Stimulated activated naive CD4-positive, alpha-beta T cell (primary cell): ENCODE results near the gene AP3D1.
A peak's percentile ranks its signal among the peaks of the same experiment; 100 is the strongest.

ENCODE experiments used
- DNase-seq, 6 experiments: peaks; one replicate each; lab custom pipeline; 2025; lab: John Stamatoyannopoulos, UW

Gene AP3D1

DNA sequence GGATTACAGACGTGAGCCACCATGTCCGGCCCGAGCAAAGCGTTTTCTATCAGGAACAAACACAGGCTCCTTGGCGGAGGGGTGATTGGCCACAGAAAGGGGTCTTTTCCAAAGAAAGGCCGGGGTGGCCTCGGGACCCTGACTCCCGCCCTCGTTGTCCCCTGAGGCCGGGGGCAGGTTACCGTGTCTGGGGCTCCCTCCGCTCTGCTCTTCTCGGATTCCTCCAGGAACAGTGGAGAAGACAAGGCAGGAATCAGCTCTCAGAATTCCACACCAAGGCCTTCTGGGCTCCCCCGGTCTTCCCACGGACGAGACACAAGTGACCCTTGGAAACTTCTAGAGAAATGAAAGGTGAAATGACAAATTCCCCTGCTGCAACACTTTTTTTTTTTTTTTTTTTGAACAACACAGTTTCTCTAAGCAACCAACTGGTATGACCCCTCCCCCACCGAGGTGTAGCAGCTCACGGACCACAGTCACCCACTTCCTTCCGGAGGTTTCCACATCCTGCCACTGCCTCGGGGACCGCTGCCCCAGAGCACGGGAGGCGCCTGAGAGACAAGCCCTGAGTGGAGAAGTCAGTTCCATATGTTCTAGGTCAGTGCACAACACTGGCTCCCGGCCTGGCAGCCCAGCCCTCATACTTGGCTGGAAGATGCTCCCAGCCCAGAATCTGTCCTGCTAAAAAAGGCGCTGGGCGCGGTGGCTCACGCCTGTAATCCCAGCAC lies 66.2 kb downstream of the AP3D1 start:
- DNase-seq = peak; percentile 79 to 95 (median 90)

DNA sequence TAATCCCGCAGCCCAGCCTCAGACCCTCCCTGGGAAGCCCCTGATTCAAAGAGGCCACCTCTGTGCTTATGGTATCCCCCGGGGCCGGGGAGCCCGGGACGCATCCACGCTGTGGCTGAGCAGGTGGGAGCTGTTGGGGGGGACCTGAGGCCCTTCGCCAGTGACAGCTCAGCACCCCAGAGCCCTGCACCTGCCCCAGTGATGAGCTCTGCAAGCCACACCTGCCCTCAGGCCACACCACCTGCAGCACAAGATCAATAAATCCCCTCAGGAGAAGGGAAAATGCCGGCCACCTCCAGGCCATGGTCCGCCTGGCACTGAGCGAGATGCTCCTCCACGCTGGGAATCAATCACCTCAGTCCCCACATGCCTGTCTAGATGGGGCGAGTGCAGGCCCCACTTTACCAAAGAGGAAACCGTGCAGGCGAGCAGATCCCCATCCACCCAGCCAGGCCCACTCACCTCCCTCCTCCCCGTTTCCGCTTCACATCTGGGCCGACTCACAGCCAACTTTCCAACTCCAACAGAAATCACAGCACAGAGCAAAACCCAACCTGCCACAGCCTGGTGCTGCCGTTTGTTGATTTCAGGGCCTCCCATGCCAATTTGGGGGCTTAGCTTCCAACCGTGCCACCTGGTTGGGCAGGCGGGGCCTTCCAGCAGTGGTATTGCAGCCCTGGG lies 68.1 kb downstream of the AP3D1 start:
- peak; percentile 40 to 80 (median 64) for DNase-seq

DNA sequence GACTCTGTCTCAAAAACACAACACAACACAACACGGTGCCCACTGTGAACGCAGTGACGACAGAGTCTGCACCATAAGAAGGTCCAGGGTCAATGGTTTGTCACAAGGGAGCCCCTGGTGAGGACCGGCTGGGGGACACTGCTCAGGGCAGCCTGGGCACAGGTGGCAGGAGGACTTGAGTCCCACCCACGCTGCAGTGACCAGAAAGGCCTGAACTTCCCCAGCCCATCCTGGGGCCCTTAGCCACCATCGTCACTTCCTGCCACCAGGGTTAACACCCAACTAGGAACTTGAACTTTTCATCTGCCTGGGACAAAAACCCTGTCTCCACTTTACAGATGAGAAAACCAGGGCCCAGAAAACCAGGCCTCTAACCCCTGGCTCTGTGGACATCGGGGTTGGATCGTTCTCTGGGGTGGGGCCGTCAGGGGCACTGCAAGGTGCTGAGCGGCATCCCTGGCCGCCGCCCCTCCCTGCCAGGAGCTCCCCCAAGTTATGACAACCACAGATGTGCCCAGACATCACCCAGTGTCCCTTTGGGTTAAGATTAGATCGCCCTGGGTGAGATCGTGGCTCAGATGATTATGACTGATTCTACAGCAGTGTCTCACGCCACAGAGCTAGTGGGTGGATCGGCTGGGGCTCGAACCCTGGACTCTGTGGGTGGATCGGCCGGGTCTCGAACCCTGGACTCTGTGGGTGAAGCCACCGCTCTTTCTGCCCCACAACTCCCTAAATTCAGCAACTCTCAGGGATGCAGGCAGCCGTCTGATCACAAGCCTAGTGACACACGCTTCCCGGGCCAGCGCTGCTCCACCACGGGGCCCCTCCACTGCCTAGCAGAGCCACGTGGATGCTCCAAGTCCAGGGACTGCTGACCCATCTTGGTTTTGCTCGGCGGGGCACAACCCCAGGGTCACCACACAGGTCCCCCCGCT lies 69.2 kb downstream of the AP3D1 start:
- peak in 4 of 6 experiments; percentile 51 to 73 (median 55) for DNase-seq

DNA sequence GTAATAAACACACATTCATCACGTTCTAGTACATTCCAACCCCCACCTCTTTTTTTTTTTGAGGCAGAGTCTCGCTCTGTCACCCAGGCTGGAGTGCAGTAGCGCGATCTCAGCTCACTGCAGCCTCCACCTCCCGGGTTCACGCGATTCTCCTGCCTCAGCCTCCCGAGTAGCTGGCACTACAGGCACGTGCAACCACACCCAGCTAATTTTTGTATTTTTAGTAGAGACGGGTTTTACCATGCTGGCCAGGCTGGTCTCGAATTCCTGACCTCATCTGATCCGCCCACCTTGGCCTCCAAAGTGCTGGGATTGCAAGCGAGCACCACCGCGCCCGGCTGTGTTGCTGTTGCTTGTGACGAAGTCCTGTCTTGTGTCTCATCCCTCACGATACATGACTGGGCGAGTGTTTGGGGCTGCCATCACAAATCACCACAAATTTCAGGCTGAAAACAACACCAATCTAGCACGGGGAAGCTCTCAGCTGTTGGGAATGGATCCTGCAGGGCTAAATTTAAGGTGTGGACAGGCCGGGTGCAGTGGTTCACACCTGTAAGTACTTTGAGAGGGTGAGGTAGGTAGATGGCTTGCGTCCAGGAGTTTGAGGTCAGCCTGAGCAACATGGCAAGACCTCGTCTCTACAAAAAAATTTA lies 70.9 kb downstream of the AP3D1 start:
- DNase-seq = peak in 1 of 6 experiments; percentile 45

DNA sequence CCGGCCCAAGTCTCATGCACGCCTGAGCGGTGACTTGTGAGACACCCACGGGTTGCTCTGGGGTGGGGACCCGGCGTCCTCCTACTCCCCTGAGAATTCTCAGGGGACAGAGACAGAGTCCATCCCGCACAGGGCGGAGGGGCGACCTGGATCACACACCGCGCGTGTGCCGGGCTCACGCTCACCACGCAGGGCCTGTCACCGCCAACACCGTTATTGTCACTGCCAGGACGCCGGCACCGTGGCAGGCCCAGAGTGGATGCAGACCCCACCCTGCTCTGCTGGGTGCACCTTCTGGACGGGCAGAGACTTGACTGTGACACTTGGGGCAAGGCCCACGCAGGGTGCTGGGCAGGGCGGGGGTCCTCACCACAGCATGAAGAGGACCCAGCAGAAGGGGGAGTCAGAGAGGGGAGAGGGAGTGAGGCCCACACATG lies 71.5 kb downstream of the AP3D1 start:
- DNase-seq = peak in 1 of 6 experiments; percentile 45

- DNase-seq = no peak
Measured at GRCh38 chr19:2079076-2079864, 72.1 kb downstream of the AP3D1 start.

DNA sequence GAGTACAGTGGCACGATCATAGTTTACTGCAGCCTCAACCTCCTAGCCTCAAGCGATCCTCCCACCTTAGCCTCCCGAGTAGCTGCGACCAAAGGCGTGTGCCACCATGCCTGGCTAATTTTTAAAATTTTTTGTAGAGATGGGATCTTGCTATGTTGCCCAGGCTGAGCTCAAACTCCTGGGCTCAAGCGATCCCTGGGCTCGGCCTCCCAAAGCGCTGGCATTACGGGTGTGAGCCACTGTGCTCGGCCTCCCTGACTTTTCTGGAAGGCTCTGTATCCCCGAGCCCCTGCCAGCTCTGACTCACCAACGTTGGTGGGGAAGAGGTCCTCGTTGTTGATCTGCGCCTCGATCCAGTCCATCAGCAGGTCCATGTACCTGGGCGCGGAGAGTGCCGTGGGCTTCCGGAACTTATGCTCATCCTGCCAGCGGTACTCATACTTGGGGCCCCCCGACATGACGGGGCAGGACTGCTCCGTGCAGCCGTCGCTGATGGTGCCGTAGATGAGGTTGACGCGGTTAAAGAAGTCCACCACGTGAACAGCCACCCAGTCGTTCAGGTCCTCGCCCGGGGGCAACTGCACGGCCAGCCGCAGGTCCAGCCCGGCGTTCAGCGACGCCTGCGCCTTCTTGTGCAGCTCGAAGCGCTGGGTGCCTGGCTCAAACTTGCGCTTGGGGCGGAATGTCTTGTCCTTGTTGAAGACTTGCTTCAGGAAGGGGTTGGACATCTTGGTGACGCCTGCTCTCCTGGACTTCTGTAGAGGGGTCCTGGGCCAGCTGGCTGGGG lies 73.3 kb downstream of the AP3D1 start:
- DNase-seq = no peak

- DNase-seq = no peak
Measured at GRCh38 chr19:2077398-2077797, 74.0 kb downstream of the AP3D1 start.

GRCh38 chr19:2076526-2076944 lies 74.8 kb downstream of the AP3D1 start:
- DNase-seq = no peak

GRCh38 chr19:2072757-2073551 lies 78.4 kb downstream of the AP3D1 start:
- DNase-seq = no peak

DNA sequence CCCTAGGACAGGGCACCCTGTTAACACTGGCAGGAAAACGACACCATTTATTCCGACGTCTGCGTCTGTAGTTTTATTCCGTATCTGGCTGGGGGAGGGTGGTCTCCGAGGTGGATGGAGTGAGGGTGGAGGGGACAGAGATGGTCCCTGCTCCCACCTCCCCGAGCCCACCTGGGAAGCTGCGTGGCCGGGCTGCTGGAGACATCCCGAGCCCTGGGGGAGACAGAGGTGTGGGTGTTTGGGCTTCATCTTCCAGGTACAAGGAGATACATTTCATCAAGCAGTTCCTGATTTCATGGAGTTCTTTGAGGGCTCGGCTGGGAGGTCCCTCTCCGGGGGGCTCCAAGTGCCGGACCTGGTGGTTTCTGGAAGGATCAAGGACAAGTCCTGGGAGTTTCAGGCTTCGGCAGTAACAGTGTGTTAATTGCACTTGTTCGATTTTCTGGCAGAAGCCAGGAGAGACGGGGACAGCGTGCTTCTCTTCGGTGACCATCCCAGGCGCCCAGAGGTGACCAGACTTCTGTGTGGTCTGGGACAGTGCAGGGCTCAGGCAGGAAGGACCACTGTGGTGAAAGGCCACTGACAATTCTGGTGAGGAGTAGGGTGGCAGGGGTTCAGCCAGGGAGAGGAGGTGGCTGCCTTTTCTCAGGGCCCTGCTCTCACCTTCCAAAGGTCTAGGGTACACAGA lies 80.2 kb downstream of the AP3D1 start:
- DNase-seq = no peak

- no peak for DNase-seq
Measured at GRCh38 chr19:2070436-2070827, 80.9 kb downstream of the AP3D1 start.

GRCh38 chr19:2064788-2065524 lies 86.4 kb downstream of the AP3D1 start:
- DNase-seq = no peak

DNA sequence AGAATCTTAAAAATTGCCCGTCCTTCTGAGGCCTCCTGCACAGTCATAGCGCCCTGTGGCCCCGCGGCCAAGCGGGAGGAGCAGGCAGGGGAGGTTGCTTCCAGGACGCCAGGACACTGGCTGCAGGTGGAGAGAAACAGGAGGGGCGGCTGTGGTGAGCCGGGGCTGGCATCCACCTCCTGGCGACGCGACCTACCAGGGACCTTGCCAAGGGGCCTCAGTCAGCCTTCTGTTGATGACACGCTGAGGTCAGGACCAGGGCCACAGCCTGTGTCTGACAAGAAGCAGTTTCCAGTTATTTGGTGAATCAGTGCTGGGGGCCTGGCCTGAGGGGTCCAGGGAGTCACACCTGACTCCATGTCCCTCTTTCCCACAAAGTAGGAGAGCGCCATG lies 87.0 kb downstream of the AP3D1 start:
- no peak for DNase-seq

GRCh38 chr19:2063824-2064223 lies 87.5 kb downstream of the AP3D1 start:
- no peak for DNase-seq

DNA sequence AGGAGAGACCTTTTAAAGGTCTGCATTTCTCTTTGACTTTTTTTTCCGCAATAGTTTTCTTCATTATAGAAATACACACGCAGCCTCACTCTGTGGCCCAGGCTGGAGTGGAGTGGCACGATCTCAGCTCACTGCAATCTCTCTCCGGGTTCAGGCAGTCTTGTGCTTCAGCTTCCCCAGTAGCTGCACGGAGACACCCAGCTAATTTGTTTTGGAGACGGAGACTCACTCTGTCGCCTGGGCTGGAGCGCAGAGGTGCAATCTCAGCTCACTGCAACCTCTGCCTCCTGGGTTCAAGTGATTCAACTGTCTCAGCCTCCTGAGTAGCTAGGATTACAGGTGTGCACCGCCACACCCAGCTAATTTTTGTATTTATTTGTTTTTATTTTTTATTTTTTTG lies 88.6 kb downstream of the AP3D1 start:
- DNase-seq = no peak

DNA sequence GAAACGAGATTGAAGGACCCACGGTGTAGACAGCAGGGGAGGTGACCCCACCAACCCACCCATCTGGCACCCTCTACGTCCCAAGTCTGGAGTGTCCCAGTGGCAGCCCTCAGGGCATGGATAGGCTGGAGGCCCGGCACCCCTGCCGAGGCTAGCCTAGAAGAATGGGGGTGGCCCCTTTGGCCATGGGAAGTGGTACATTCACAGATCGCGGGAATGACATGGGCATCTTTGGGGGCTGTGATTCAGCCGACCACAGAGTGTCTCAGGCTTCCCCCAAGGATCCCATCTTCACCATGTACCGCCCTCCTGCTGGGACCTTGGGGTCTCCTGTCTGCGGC lies 89.0 kb downstream of the AP3D1 start:
- DNase-seq = no peak
